Fibroblast of villous mesenchyme (primary cell): ENCODE results near the gene CITED4. TPM values are rescaled to one million over a fixed set of nuclear protein-coding genes. Genes with fewer than 3 reads are reported as not detected.
"Not testable (repeated sequence)": the region's sequence is repeated elsewhere in the genome, so short reads cannot be mapped to it uniquely, and the experiment has no call there.

Experiments
- DNase-seq: peaks from one replicate; pipeline ENCODE4 v3.0.0-alpha.2; 2010; ENCODE audit warnings: low read depth
- H3K4me3 ChIP-seq: 2 replicates; pipeline ENCODE4 v1.5.1; 2011; ENCODE audit warnings: low read depth, mild to moderate bottlenecking, low read length
- CTCF ChIP-seq: IDR thresholded peaks from 2 replicates; pipeline ENCODE4 v1.5.1; 2012; ENCODE audit warnings: low read depth, mild to moderate bottlenecking, low read length; ENCODE audit not compliant: insufficient read depth
- total RNA-seq: library from RNA; depleted of rRNA; stranded (reverse); fragments of >200 nt; gene quantifications from 2 replicates; pipeline ENCODE4 v1.2.3, GENCODE V29; 2012

The CITED4 gene
- total RNA-seq, 1 donor = 1.7 TPM

- TF ChIP-seq CTCF = no peak
These were observed 34.3 kb upstream of the CITED4 start for GRCh38 chr1:40896482-40896881.

GRCh38 chr1:40895601-40896000, 33.4 kb upstream of the CITED4 start:
- no peak for DNase-seq
- no peak overlapping the region for H3K4me3 ChIP-seq
- TF ChIP-seq CTCF = no peak

More at GRCh38 chr1:40896482-40896881, 34.3 kb upstream of the CITED4 start:
- DNase-seq = no peak
- no peak overlapping the region for H3K4me3 ChIP-seq

GRCh38 chr1:40894858-40895257, 32.7 kb upstream of the CITED4 start:
- DNase-seq, H3K4me3 ChIP-seq: not testable (repeated sequence)

GRCh38 chr1:40894455-40894854, 32.3 kb upstream of the CITED4 start:
- no peak for DNase-seq
- no peak for TF ChIP-seq CTCF
- H3K4me3 ChIP-seq = no peak overlapping the region

GRCh38 chr1:40893946-40894345, 31.8 kb upstream of the CITED4 start:
- TF ChIP-seq CTCF = no peak
- no peak for DNase-seq
- H3K4me3 ChIP-seq = no peak overlapping the region

- TF ChIP-seq CTCF = no peak
- no peak for DNase-seq
- no peak overlapping the region for H3K4me3 ChIP-seq
These were observed 30.2 kb upstream of the CITED4 start for GRCh38 chr1:40892354-40892753.

- no peak for DNase-seq
- no peak overlapping the region for H3K4me3 ChIP-seq
- no peak for TF ChIP-seq CTCF
These were observed 28.6 kb upstream of the CITED4 start for GRCh38 chr1:40890771-40891170.
